HG03159 (cell line): ENCODE data around the gene HDAC4.

ENCODE experiments used
- ATAC-seq: cut with Tn5 transposase; IDR thresholded peaks from one replicate; pipeline ENCODE4 v1.9.1; 2021; ENCODE audit warnings: mild to moderate bottlenecking, moderate library complexity; ENCODE audit not compliant: unreplicated experiment

HDAC4 gene

DNA sequence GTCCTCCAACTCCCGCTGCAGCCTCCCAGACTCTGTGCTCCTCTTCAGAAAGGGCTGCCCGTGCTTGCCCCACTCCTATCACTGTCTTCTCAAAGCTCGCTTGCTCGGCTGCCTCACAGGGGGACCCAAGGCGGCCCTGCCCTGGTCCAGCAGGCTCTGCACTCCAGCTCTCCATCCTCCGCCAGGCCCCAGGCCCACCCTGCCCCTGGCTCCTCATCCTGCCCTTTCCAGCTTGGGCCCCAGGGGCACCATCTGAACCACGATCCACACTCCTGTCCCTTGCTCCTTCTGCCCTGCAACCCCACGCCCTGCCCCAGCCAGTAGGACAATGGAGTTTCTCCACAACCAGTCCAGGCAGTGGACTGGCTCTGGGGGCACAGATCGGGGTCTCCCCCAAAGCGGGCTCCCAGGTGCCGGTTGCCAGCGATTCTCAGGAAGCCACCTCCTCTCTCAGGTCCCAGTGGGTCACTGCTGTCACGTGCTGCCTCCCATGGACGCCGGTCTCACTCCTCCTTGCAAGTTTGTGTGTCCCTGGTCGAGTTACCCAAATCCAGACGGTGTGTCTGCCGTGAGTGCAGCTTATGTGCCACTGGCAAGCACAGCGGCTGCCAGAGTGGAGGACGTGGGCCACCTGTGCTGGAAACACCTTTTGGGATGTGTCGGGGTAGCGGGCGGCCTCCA is 238.5 kb downstream of the HDAC4 start:
- no peak for ATAC-seq

DNA sequence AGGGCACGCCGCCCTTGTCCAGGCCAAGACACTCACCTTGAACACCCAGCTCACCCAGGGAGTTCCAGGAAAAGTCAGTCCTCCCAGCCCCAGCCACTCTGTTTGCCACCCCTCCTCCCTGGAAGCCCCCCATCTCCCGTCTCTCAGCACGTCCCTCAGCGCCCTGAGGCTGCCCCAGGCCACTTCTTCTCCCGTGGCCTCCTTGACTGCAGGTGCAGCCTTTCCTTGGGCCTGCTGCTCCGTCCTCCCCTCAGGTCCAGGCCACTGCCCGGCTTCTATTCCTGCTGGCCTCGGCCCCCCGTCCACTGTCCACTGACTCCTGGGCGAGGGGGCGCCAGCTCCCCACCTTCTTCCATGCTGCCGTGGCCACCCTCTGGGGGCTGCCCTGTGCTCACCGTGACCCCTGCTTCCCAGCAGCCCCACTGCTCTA is 239.1 kb downstream of the HDAC4 start:
- ATAC-seq = no peak

DNA sequence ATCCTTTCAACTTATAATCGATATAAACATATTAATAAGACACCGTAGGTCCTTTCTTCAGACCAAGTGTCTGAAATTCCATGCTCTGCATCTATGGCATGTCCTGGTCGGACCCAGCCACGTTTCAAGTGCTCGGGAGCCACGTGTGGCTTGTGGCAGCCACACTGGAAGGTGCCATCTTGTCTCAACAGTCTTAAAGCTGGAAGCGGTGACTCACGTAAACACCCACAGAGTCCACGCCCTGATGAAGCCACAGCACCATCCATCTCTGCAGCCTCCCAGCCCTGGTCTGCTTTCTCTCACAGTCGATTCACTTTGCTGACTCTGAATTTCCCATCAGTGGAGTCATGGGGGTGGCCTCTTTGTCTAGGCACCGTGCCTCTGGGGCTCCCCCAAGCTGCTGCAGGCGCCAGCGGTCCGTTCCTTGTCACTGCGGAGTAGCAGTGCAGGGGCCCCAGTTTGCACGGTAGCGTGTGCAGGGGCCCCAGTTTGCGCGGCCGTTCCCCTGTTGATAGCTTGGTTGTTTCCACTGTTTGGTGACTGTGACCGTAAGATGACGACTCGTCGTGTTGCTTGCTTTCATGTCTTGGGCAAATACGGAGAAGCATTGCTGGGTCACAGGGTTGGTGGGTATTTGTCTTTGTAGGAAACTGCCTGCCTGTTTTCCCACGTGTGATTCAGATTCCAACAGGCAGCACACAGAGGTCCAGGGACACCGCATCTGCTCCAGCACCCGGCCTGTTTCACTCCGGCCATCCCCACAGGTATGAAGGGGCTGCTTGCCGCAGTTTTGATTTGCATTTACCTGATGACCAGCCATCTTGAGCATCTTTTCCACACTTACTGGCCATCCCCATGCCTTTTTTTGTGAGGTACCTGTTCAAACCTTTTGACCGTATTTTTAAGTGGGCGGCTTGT is 240.3 kb downstream of the HDAC4 start:
- no peak for ATAC-seq

DNA sequence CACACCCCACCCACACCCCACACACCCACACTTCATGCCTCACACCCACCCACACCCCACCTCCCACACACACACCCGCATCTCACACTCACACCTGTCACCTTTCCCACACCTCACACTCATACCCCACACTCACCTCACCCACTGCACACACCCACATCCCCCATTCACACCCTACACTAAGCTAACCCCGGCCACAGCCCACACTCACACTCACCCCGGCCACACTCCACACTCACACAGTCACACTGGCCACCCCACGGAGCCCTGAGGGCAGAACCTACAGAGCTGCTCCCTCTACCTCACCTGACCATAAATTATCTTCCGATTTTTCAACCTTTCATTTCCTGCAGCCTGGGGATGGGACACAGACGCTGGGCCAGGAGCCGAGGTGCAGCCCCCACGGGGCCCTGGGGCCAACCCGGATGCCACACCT is 241.3 kb downstream of the HDAC4 start:
- no peak for ATAC-seq

DNA sequence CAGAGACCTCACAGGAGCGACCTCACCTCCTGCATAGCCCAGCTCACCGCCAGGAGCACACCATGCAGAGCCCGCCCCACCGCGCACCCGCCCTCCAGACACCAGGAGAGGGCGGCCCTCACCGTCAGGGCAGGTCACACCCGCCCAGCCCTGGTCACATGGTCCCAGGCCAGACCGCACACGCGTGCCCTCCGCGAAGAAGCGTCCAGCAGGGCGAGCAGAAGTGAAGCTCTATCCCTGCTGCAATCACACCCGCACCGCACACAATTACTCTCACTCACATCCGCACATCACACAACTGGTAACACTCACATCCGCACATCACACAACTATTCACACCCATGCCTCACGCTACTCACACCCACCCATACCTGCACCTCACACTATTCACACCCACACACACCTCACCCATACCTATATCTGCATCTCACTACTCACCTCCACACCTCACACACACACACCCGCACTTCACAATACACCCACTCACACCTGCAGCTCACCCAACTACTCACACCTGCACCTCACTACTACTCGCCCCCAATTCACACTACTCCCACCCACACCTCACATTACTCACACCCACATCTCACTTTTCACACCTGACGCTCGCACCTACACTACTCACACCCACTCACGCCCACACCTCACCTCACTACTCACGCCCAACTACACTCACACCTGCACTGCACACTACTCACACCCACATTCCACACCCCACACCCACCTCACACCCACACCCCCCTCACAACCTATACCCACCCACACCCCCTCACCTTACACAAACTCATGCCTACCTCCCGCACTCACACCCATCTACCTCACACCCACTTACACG is 242.0 kb downstream of the HDAC4 start:
- ATAC-seq = no peak

DNA sequence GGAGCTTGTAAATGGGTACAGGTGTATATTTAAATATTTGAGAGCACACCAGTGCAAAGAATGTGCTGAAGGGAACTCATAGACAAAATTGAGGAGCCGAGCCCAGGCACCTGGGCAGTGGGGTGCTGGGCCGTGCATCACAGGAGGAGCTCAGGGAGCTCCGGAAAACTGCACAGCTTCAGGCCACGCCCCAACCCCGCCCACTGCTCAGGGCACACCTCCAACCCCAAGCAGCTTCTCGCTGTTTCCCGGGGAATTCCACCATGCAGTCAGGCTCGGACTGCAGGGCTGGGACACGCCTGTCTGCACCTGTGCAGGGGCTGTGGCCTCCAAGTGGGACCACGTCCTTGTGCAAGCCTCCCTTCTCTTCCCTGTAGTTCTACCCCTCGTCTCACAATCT is 243.0 kb downstream of the HDAC4 start:
- ATAC-seq = no peak

DNA sequence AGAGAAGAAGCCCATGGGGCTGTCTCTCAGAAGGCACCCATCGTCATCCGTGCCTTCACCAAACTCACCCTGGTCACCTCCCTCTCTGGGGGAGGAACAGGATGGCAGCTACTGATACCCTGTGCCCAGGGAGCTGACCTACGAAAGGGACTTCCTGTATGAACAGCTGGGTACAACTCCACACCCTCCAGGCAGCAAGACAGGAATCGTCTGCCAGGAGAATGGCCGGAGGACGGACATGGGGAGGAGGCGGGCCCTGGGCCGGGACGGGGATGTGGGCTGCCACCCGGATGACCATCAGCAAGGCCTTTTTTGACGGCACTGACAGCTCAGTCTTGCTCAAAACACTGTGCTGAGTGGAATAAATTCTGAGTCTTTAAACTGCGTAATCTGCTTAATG is 243.6 kb downstream of the HDAC4 start:
- no peak for ATAC-seq

DNA sequence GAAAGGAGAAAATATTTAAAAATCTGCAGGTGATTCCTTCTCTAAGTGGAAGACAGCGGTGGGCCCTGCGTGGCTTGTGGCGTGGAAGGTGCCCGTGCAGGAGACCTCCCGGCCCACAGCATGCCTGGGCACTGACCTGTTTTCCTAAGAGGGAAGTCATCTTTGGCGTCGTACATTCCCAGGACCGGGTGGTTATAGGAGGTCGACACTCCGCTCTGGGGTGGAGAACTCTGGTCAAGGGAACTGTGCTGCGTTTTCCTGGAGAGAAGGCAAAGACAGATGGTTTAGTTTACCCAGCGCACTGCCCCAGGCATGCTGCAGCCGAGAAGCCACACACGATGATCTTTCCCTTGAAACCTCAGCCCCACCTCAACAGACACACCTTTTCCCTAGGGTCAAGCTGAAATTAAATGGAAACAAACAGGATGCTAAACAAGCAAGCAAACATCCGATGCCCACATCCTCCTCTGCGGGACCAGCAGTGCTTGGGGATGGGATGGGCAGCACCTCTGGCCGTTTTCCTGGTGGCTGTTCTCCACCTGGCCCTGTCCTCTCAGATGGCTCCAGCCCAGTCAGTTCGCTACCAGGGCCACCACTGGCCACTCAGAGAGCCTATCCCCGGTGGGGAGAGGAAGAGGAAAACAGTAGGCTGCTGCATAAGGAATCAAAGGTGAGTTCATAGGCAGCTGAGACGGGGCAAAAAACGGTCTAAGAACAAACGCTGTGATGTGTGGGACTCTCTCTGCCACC is 244.1 kb downstream of the HDAC4 start:
- no peak for ATAC-seq

DNA sequence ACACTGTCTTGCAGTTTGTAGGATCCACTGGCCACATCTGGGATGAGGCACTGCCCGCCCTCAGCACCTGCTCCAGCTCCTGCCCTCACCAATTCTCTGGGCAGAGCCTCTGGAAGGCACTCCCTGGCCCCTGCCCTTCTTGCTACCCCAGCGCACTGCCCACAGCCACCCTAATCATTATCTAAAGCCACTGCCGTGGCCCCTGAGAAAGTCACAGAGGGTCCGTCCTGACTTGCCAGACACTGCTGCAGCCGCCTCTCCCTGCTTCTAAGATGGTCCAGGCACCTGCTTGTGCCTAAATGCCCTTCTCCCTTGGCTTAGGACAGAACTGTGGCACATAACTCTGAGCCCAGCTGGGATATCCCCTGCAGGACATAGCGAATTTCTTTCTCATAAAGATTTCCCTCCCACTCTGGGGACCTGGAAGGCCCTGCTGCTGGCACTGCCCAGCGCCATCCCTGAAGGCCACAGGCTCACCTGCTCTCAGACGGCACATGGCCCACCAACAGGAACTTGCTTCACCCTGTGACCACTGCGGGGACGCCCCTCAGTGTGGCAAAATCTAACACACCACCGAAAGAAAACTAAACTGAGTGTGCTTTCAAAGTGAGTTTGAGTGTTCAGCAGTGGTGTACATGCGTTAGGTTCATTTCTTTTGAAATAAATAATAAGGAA is 244.9 kb downstream of the HDAC4 start:
- ATAC-seq = no peak

DNA sequence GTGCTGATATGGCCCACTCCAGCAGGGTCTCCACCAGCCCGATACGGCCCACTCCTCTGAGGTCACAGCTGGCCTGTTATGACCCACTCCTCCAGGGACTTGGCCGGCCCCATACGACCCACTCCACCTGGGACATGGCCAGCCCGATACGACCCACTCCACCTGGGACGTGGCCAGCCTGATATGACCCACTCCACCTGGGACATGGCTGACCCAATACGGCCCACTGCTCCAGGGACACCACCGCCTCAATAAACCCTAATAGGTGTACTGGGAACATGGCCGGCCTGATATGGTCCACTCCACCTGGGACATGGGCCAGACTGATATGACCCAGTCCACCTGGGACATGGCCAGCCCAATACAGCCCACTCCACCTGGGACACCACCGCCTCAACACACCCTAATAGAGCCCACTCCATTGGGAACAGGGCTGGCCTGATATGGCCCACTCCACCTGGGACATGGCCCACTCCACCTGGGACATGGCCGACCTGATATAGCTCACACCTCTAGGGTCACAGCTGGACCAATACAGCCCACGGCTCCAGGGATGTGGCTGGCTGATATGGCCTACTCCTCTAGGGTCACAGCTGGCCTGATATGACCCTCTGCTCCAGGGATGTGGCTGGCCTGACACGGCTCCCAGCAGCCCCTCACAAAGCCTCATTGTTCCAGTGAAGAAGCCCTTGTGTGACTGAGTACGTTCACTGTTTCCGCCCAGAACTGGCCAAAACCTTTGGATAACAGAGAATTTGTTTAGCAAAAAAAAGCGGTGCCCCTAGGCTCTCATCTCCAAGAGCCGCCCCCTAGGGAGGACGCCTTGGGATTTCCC is 245.6 kb downstream of the HDAC4 start:
- no peak for ATAC-seq

DNA sequence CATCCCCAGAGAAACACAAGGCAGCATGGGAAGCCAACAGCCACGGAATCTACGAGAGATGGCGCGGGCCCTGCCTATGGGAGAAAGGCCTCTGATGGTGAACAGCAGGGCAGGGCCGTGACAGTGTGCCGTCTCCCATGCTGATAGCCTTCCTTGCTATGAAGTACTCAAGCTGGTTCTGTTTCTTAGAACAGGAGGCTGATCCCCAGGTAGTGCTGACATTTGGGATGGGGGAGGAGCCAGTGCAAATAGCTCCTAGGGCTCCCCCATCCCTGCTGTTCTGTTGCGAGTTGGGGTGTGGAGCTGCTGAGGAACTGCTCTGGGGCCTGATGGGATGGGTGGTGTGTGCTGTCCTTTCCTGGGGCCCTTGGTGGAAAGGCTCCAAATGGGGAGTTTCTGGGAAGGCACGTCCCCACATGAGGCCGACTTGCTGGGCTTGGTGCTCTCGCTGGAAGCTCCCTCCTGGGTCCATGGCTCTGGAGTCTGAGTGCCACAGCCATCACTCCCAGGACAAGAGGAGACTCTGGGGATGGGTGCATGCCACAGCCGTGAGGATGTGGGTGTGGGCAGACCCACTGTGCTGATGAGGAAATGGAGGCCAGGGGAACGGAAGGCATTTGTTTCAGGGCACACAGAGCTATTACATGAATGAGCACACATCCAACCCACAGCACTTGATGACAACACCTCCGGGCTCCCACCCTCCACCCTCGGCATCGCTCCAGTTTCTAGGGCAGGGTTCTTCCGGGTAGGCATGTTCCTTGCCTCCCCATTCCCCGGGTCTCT is 246.8 kb downstream of the HDAC4 start:
- ATAC-seq = no peak

DNA sequence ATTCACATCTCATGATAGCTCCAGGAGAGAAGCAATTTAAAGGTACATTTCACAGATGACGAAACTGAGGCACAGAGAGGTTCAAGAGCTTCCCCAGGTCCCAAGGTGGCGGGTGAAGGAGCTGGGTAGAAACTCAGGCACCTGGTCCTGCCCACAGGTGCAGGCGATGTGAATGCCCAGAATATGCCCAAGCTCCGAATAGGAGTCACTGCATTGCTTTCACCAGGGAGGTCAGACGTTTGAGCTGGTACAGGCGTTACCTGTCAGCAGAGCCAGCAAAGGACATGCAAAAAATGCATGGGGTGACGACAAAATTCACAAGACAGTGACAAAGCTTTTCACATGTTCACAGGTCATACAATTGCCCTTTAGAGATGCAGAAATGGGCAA is 247.9 kb downstream of the HDAC4 start:
- ATAC-seq = no peak

DNA sequence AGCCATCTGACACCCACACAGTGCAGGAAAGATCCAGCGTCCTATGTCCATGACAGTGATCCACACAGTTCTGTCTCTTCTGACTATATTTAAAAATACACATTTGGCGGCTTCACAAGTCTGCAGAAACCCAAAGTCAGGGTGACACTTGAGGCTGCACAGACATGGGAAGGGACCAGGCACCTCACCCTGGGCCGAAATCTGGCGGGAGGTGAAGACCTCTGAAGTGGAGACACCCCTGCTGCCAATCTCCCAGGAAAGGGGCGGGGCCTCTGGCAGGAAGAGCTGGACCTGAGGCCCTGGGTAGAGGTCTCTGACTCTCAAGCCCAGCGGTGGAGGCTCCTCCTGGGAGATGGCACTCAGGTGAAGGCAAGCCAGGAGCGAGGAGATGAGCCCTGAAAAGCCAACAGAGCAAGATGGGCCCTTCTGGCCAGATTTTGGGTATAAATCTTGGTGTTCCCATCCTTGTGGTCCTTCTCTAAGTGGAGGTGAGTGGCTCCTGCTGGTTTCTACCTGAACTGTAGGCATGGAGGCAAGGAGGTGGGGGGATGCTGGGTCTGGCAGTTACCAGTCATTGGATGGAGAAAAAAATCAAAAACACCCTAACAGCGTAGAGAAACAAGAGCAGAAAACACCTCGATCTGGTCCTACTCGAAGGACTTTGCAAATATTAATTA is 248.4 kb downstream of the HDAC4 start:
- ATAC-seq = no peak

DNA sequence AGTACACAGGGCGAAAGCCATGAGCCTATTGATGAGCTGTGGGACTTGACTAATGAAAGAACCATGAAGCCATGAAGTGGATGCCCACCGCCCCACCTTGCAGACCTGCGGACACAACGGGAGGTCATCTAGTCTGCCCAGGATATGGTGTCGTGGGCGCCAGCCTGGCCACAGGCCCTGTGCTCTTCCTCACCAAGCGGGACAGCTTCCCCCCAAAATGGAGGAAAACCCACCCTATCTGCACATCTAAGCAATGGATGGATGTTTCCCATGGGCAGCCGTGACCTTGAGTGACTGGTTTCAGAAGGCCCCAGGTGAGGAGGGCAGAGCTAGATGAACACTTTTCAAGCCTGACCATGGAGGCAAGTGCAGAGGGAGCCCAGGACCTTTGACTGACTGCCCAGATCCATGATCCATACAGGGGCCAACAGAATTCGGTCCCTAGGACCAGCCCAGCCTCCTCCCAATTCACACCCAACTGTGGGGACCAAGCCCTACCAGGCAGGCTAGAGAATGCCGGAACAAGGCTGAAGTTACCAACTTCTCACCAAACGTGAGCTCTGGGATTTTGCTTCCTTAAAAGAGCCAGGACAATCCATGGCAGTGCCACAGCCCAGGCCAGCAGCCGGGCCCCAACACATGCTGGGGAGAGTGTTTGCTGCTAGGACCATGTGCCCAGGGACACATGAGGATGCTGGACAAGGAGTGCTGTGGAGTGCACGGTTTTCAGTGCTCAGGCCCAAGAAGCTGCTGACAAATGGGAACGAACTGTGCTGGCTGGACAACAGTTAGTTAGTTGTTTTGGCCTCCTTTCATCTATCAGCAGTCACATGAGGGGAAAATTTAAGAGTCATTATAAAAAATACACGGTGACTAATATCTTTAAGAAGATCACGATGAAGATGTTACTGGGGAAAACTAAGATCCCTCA is 249.4 kb downstream of the HDAC4 start:
- ATAC-seq = no peak

DNA sequence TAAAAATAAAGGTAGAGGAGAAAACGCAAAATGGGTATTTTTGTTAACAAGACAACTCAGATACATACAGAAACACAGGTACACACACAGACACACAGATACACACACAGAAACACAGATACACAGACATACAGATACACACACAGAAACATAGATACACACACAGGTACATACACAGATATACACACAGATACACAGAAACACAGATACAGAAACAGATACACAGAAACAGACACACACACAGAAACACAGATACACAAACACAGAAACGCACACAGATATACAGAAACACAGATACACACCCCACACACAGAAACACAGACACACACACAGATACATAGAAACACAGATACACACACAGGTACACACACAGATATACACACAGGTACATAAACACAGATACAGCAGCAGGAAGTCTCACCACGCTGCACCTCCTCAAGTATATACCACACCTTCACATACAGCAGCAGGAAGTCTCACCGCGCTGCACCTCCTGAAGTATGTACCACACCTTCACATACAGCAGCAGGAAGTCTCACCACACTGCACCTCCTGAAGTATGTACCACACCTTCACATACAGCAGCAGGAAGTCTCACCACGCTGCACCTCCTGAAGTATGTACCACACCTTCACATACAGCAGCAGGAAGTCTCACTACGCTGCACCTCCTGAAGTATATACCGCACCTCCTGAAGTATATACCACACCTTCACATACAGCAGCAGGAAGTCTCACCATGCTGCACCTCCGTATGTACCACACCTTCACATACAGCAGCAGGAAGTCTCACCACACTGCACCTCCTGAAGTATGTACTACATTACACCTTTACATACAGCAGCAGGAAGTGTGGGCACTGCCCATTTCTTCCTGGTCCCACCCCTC is 250.5 kb downstream of the HDAC4 start:
- no peak for ATAC-seq

DNA sequence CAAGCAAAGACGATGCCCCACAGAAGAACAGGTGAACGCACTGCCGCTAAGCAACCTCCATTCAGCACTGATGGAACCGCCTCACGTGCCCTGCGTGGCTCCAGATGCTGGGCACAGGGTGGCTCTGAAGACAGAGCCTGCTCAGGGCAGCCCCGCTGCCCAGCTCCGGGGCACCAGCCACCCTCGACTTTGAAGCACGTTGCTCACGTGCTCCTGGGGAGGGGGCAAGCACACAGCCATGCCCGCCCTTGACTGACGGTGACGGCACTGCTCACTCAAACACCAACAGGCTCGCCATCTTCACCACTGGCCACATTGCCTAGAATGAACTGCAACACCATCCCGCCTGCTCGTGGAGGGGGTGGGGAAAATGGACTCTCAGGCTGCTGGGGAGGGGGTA is 251.3 kb downstream of the HDAC4 start:
- ATAC-seq = no peak
